GM21825 (cell line): ENCODE results near the gene IFRD1.
"Not testable (repeated sequence)": the region's sequence is repeated elsewhere in the genome, so short reads cannot be mapped to it uniquely, and the experiment has no call there.

ENCODE experiments used
- ATAC-seq: cut with Tn5 transposase; IDR thresholded peaks from one replicate; pipeline ENCODE4 v1.9.1; 2021; ENCODE audit warnings: mild to moderate bottlenecking, moderate library complexity; ENCODE audit not compliant: unreplicated experiment

Gene IFRD1

DNA sequence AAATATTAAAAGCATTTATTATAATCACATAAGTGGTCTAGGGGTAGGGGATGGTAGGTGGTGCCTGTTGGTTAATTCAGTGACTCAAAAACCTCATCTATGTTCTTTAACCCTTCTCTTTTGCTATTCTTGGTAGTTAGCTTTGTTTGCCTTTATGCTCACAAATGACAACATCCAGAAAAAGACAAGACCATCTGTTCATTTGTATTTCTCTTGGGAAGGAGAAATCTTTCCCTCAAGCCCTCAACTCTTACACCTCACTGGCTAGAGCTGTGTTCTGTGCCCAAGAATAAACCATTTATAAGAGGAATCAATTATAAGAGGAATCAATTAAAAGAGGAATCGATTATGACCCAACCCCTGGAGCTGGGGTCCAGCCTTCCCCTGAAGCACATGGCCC is 10.8 kb upstream of the IFRD1 start:
- no peak for ATAC-seq

DNA sequence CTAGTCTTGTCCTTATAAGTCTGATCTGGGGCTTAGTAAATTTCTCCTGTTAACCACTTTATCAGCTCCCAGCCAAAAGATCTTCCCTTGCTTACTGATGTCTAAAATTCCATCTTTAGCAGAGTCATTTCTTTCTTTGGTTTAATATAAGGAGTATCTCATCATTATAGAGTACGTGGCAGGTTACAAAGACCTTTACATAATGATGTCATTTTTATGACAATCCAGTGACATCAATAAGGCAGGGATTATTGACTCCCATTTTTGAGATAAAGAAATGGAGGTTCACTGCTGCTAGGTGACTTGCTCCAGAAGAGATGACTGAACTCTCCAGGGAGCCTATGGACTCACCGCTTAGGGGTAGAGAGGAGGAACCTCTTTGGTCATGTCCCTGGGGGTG is 8.1 kb upstream of the IFRD1 start:
- ATAC-seq = no peak

DNA sequence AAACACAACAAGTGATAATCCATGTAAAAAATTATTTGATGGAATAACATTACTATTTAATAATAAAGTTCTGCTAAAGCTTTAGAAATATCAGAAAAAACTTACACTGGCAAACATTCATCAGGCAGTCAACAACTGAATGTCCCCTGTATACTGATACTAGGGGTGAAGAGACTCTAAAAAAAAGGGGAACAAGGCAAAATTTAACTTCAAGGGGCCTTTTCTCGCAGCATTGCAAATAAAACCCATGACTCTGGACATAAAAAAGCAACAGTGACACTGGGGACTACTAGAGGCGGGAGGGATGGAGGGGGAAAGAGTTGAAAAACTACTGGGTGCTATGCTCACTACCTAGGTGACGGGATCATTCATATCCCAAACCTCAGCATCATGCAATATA is 5.8 kb upstream of the IFRD1 start:
- ATAC-seq = no peak

DNA sequence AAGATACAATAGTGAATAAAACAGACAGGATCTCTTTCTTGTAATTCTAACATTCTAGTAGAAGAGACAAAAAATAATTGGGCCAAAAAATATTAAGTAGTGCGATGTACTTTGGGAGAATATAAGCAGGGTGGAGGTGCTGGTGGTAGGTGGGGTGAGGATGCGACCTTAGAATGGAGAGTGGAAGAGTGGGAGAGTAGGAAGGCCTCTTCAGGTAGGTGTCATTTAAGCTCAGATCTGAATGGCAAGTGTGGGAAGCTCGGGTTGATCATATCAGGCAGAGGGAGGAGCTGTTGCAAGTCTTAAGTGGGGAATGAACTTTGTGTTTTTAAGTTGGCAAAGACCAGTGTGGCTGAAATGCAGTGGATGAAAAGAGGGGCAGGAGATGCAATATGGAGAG is 3.8 kb upstream of the IFRD1 start:
- ATAC-seq = no peak

DNA sequence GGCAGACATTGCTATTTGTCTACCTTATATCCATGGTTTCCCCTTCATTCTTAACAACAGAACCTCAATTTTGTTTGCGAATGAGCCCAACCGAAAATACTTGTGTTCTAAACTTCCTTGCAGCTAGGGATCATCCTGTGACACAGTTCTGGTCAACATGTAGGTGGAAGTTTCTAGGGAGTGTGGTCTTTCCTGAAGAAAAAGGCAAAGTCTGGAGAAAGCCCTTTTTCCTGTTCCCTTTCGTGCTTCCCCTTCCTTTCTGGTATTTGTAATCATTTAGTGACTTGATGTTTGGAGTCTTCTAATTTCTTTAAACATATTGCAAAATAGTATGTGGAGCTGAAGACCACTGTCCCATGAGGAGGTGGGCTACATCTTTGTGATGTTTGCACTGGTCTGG is 2.9 kb upstream of the IFRD1 start:
- no peak for ATAC-seq

DNA sequence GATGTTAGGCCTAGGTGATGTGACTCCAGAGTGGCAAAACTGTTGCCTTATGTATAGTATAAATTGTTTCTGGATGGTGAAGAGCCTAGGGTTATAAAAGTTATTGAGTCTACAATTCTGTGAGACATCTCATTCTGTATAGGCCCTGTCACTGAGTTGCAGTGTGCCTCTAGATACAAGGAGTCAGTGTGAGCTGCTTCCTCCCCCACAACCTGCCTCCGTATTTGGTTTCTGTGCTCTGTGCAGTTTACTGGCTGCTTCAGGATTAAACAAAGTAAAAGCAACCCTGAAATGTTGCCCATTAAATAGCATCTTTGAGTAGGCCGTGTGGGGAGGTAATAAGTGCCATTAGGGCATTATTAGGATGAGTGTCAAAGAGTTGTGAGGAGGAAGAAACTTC is 1.9 kb upstream of the IFRD1 start:
- no peak for ATAC-seq

DNA sequence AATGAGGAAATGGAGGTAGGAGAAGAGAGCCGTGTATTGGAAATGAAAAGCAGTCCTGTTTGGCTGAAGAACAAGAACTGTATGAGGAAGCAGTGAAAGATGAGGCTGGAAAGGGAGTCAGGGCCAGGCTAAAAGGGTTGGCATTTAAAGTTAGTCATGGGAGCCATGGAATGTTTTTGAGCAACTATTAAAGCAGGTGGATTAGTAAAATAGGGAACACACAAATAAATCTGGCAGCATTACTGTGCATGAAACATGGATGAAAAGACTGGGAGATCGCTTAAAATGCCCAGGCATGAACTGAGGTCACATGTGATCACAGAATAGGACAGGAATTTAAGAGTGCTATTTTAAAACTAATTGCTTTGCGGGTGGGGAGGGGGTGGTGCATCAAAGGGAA is 1.4 kb upstream of the IFRD1 start:
- ATAC-seq = no peak

DNA sequence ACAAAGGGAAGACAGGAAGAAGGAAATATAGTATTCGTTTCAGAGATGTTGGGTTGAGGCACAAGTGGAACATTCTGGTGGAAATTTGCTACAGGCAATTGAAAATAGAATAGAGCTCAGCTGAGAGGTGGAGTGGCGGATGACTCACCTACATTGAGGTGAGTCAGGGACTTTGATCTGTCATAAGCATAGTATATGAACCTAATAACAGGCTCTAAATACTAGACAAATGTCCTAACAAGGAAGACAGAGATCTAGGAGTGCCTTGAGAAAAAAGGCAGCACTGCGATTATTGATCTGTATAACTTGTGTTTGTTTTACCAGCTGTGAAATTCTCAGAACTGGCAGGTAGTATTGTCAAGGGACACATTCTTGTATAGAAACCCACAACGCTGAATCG is 907 bp upstream of the IFRD1 start:
- no peak for ATAC-seq

DNA sequence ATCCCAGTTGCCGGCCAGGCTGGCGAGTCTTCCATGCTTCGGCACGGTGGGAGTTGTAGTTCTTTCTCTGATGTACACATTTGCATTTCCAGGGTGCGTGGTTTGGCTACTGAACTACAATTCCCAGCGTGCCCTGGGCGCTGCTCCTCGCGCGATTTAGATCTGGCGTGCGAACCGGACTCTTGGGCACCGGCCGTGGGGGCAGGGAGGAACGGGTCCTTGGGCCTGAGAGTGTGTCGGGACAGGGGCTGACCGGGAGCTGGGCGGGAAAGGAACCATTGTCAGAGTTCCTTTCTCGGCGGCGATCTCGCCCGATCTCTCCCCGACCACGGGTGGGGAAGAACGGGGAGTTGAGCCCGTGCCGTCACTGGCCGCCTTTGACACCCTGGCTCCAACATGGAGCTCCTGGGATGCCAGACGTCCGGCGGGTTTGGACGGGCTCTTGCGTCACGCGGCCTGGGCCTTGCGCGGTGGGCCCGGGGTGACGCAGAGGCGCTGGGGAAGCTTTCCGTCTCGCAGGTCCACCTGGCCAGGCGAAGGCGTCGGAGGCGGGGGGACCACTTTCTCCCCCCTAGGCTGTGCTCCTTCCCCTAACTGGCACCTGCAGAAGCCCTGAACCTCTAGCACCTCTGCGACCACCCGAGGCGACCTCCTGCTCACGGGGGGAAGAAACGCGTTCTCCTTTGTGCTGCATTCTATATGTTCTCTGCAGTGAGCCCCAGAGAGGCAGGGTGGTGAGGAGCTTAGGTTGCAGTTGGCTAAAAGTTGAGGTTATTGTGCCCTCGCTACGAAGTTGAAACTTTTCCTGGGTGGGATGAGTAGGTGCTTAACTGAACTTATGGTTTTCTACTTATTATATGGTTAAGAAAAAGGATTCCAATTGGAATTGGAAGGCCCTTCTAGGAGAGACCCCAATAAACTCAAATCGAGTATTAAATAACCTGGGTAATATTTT is 824 bp downstream of the IFRD1 start:
- peak; percentile 76 for ATAC-seq

DNA sequence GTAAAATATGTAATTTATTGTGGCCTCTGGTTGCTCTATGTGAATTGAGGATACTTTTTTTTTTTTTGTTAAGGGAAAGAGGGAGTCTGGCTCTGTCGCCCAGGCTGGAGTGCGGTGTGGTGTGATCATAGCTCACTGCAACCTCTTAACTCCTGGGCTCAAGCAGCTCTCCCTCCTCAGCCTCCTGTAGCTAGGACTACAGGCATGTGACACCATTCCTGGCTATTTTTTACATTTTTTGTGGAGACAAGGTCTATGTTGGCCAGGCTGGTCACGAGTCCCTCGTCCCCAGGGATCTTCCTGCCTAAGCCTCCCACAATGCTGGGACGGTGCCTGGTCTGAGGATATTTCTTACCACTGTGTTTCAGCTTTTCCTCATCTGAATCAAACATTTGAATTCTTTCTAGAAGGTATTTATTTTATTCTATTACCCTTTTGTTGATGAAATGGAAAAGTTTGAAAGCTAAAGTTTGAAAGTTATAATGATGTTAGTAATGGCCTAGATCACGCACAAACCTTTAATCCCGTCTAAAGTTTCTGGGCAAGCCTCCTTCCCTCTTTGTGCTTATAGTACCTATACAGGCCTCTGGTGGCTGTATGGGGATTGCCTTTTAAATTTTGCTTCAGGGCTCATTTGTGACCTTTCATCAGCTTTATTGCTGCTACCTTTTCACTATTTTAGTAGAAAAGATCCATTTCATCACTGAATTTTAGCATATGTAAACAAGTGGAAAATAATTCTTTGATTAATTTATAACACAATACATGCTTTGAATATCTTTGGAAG is 2.0 kb downstream of the IFRD1 start:
- ATAC-seq = no peak

DNA sequence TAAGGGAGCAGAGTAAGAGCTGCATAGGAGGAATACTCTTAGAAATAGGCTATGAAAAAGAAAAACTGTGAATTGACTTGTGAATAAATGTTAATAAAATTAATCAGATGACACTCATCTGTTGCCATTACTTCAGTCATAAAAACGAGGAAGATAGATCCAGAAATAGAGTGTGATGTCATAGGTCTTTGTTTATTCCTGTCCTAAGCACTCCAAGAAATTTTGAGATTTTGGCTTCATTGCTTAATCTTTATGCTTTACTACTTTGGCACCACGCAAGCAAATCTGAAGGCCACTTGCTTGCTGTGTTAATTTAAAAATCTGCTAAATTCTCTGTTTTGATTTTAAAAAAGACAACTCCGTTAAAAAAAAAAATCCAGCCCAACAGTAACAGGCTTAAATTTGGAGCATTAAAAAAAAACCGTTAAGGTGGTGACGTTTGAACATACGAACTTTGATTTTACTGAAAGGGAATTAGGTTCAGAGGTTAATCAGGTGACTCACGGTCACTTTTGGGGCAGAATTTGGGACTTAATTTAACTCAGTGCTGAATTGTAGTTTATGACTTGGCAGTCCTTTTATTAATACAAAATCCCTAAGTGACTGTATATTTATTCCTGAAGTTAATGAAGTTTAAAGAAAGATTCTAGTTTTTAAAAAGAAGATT is 3.4 kb downstream of the IFRD1 start:
- ATAC-seq = no peak

DNA sequence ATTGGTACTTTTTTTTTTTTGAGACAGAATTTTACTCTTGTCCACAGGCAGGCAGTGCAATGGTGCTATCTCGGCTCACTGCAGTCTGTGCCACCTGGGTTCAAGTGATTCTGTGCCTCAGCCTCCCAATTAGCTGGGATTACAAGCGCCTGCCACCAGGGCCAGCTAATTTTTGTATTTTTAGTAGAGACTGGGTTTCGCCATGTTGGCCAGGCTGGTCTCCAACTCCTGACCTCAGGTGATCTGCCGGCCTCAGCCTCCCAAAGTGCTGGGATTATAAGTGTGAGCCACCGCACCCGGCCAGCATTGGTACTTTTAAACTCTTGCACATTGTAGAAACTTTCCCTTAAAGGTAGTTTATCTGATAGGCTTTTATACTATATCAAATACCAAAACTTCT is 3.9 kb downstream of the IFRD1 start:
- ATAC-seq = not testable (repeated sequence)

DNA sequence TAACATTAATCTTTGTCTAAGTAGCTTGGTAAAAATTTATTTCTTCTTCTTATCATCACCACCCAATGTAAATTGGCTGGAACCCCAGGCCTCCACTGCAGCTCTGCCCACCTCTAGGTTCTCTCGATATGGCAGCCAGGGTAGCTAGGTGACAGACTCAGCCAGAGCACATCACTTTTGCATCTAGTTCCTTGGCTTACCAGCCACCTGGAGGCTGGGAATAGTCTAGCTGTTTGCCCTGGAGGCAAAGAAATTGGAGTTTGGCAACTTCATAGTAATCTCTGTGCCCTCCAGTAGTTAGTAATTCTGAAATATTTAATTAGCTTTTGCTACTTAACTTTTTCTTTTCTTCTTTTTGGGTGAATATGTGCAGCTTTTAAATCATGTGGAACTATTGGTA is 9.4 kb downstream of the IFRD1 start:
- ATAC-seq = no peak

DNA sequence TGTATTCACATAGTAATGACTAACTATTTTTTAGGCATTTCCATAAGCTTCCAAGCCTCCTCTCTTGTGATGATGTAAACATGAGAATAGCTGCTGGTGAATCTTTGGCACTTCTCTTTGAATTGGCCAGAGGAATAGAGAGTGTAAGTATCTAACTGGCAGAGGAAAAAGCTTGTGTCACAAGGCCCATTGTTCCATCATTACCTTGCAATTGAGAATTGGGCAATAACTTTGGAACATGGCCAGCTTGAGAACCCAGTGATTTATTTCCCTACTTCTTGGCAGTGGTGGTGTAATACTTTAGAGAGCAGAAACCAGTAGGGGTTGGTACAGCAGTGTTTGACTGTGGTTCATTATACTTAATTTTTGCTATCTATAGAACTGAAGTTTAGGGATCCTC is 12.0 kb downstream of the IFRD1 start:
- no peak for ATAC-seq

DNA sequence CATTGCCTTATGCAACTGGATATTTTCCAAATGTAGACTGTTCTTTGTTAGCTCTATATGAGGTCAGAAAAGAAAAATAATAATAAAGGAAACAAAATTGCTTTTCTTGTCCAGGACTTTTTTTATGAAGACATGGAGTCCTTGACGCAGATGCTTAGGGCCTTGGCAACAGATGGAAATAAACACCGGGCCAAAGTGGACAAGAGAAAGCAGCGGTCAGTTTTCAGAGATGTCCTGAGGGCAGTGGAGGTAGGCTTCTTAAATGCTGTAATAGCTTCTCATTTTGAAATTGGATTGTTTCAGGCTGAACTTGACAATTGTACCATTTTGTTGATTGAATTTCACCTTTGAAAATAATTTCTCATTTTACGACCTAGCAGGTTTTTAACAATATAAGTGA is 17.6 kb downstream of the IFRD1 start:
- ATAC-seq = no peak

DNA sequence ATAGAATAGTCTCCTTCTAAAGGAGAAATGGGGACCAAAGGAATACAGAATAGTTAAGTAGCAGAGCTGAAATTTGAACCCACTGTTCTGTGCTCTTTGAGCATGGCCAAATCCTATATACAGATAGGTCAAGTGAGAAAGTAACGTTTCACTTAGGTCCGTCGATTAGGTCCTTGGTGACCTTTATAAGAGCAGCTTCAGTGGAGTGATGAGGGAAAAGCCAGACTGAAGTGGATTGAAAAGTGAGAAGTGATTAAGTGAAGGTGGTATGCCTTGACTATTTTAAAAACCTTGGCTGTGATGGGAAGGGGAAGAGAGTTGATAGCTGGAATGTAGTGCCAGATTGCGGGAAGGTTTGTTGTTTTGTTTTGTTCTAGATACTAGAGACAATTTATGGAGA is 19.9 kb downstream of the IFRD1 start:
- no peak for ATAC-seq

DNA sequence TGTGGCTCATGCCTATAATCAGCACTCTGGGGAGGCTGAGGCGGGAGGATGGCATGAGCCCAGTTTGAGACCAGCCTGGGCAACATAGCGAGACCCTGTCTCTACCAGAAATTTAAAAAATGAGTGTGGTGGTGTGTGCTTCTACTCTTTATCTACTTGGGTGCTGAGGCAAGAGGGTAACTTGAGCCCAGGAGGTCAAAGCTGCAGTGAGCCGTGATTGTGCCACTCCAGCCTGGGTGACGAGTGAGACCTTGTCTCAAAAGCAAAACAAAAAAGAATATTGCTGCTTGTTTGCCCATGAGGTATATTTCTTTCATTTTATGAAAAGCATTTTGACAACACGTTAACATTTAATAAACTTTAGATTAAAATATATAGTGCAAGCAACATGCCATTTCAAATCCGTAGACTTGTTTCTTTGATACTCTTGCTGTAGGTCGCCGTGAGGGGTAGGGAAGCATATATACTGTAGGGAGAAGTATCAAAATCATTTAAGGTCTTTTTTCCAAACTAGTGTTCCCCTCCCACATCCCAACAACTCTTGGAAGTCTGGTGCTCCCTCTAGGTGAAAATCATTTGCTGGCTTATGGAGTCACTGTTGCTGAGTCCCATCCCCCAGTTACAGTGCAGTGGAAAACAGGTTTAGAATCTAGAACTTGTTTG is 26.3 kb downstream of the IFRD1 start:
- ATAC-seq = no peak

DNA sequence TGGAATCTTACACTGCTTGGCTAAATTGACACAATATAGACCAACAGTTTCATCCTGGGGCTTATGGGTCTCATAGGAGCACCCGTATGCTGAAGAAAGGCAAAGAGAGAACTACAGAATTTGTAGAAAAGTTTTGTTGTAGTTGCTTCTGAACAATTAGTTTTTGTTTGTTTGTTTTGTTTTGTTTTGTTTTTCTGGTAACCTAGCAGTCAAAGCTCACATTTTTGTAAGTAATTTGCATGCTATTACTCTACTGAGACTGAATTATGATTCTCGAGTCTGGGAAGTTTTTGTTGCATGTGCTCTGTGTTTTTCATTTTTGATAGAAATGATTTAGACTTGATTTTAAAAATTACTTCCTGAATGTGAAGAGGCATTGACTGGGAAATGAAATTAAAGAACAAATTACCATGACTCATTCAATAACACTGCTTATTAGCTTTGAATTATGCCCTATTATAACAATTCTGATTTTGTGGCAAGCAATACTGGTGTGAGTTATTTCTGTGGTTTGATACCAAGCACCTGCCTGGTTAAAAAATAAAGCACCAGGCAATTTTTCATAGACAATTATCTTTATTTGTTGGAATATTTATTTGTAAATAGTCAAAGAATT is 31.0 kb downstream of the IFRD1 start:
- ATAC-seq = no peak

DNA sequence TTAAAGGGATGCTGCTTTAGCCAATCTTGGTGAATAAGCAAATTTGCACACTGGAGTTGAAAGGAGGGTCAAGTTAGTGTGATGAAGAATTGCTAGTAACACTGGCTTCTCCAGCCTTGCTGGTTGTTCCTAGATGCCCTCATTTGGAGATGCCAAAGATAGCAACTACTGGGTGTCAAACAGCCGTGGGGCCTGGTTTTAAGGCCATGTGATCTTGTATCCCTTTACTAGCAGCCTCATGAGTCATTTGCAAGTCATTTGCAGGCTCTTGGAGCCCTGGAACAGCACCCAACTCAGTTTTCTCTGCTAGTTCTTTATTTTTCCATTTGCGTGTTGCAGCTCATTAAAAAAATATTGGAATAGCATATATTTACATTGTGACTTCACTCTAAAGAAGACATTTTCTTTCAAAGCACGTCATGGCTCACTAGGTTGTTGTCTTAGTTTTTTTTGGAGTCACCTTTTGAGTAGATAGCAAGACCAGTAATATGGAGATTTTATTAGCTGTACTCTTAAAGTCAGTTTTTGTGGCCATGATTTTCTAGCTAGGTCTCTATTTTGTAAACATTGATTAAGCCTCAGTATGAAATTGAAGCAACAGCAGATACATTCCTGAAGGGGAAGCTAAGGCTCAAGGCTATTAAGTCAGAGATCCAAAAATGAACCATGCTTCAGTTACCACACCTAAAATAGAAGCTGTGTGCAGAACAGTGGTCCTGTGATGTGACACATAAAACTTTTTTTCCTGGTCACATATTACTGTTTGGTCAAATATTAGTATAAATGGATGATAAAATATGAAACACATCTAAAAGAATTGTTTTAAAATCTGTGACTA is 31.8 kb downstream of the IFRD1 start:
- no peak for ATAC-seq

DNA sequence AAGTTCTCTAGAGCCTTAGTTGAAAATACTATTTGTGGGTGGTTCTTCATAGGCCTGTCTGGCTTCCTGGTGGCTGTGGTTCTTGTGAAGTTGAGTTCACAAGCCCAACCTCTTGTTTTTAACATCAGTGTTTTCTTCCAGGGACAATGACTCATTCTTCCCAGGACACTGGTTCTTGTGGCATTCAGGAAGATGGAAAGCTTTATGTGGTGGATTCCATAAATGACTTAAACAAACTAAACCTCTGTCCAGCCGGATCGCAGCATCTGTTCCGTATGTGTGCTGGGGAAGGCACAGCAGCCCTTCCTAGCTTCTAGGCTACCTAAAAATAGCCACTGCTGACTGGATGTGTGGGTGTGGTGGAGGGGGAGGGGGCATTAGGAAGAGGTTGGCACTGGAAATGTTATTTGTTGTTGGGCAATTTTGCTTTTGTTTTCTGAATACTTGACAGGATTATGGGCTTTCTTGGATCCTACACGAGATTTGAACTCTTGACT is 34.5 kb downstream of the IFRD1 start:
- ATAC-seq = no peak
